Mononuclear cell (primary cell): ENCODE data around the gene GUCA2A. TPM values are rescaled to one million over a fixed set of nuclear protein-coding genes. Genes with fewer than 3 reads are reported as not detected.

Experiments used
- total RNA-seq: library from RNA; depleted of rRNA; stranded (reverse); fragments of >200 nt; gene quantifications from one replicate; pipeline ENCODE4 v1.2.3, GENCODE V29; 2012

GUCA2A gene
- total RNA-seq, 1 donor: not detected

Other genes starting within 250 kb of the GUCA2A start
- 3.9 TPM for gene HIVEP3, start 245.8 kb downstream of the GUCA2A start, total RNA-seq
- gene GUCA2B, start 11.3 kb downstream of the GUCA2A start, total RNA-seq: not detected
- gene FOXJ3, start 170.5 kb upstream of the GUCA2A start, total RNA-seq: 86.7 TPM
- gene RIMKLA, start 216.0 kb upstream of the GUCA2A start, total RNA-seq: 0.10 TPM